ENCODE data around the gene PRKACB. TPM values are rescaled to one million over a fixed set of nuclear protein-coding genes. Genes with fewer than 3 reads are reported as not detected.

PRKACB gene
- total RNA-seq, 4 donors from 2014 or later = 26.7 to 35.6 (median 33.8) TPM

GRCh38 chr1:84236256-84236655 is 92.2 kb downstream of the PRKACB start:
- intact Hi-C loops (cut with DNase I) = no loop called here
- no peak overlapping the region for H3K4me3 ChIP-seq (replicated peaks in 1 of 3)
- peaks cover 6 to 18% of the 10 kb centered on the region in 2 donors for H3K4me1 ChIP-seq
- H3K36me3 ChIP-seq = no peaks in the 10 kb centered on the region
- WGBS, 2 donors = 53 to 55% methylated on average over 2 of the region's 2 CpGs
- no peaks in the 10 kb centered on the region for H3K27me3 ChIP-seq
- H3K27ac ChIP-seq = peak overlapping the region; percentile 2 to 70 (median 34)
- DNase-seq = no peak
- no peak for TF ChIP-seq CTCF (IDR thresholded peaks at IDR 0.05)
- no peak for TF ChIP-seq POLR2A (IDR thresholded peaks at IDR 0.05)
- H3K9me3 ChIP-seq = no peaks in the 10 kb centered on the region

GRCh38 chr1:84242641-84243040 is 98.6 kb downstream of the PRKACB start:
- Histone ChIP-seq H3K4me3 (replicated peaks in 1 of 3) (no peak overlapping the region), H3K27me3 (no peaks in the 10 kb centered on the region), H3K36me3 (no peaks in the 10 kb centered on the region), H3K27ac (no peak overlapping the region), H3K4me1 (no peaks in the 10 kb centered on the region), H3K9me3 (no peaks in the 10 kb centered on the region)
- intact Hi-C loops (cut with DNase I) = no loop called here
- no peak for DNase-seq
- TF ChIP-seq POLR2A (IDR thresholded peaks at IDR 0.05) (no peak), CTCF (IDR thresholded peaks at IDR 0.05) (no peak)
- WGBS, 2 donors = 89 to 90% methylated on average over 3 of the region's 3 CpGs

GRCh38 chr1:84245563-84245962 is 101.5 kb downstream of the PRKACB start:
- 72 to 75% methylated on average over 3 of the region's 3 CpGs for WGBS, 2 donors
- Histone ChIP-seq H3K4me1 (no peaks in the 10 kb centered on the region), H3K36me3 (no peaks in the 10 kb centered on the region), H3K27me3 (no peaks in the 10 kb centered on the region), H3K4me3 (replicated peaks in 1 of 3) (no peak overlapping the region), H3K9me3 (no peaks in the 10 kb centered on the region), H3K27ac (no peak overlapping the region)
- intact Hi-C loops (cut with DNase I) = no loop called here
- no peak for DNase-seq
- TF ChIP-seq POLR2A (IDR thresholded peaks at IDR 0.05) (no peak), CTCF (IDR thresholded peaks at IDR 0.05) (no peak)

GRCh38 chr1:84246213-84246612 is 102.1 kb downstream of the PRKACB start:
- Histone ChIP-seq H3K4me3 (replicated peaks in 1 of 3) (no peak overlapping the region), H3K36me3 (no peaks in the 10 kb centered on the region), H3K27me3 (no peaks in the 10 kb centered on the region), H3K4me1 (no peaks in the 10 kb centered on the region), H3K27ac (no peak overlapping the region), H3K9me3 (no peaks in the 10 kb centered on the region)
- TF ChIP-seq POLR2A (IDR thresholded peaks at IDR 0.05) = no peak
- intact Hi-C loops (cut with DNase I) = no loop called here
- 53 to 65% methylated on average over 4 of the region's 4 CpGs for WGBS, 2 donors
- DNase-seq = no peak

GRCh38 chr1:84247425-84248220 is 103.6 kb downstream of the PRKACB start:
- Histone ChIP-seq H3K9me3 (no peaks in the 10 kb centered on the region), H3K4me1 (peaks cover 0 to 4% of the 10 kb centered on the region in 2 donors), H3K4me3 (replicated peaks in 1 of 3) (no peak overlapping the region), H3K27ac (no peak overlapping the region), H3K36me3 (no peaks in the 10 kb centered on the region), H3K27me3 (no peaks in the 10 kb centered on the region)
- TF ChIP-seq CTCF (IDR thresholded peaks at IDR 0.05) = no peak
- no peak for TF ChIP-seq POLR2A (IDR thresholded peaks at IDR 0.05)
- 91 to 94% methylated on average over 11 of the region's 11 CpGs for WGBS, 2 donors
- intact Hi-C loops (cut with DNase I) = no loop called here
- DNase-seq = no peak
